WTC11 (cell line): Measurements from ENCODE around the gene OSBPL9.

Experiments
- EMX1 ChIP-seq: fragments of 250-450 bp; sonication (Bioruptor Pico); IDR thresholded peaks from 2 replicates; pipeline ENCODE4 v1.8.0; 2021; ENCODE audit warnings: mild to moderate bottlenecking
- TEAD4 ChIP-seq: sonication (generic); formaldehyde crosslinking; IDR thresholded peaks from 2 replicates; pipeline ENCODE4 v1.8.0; 2022; ENCODE audit warnings: mild to moderate bottlenecking, missing genetic modification reagents
- TF ChIP-seq, protein P1 (sequence below): sonication (generic); formaldehyde crosslinking; IDR thresholded peaks from 2 replicates; pipeline ENCODE4 v1.8.1; 2023; ENCODE audit warnings: mild to moderate bottlenecking, moderate library complexity, missing genetic modification reagents

DNA sequence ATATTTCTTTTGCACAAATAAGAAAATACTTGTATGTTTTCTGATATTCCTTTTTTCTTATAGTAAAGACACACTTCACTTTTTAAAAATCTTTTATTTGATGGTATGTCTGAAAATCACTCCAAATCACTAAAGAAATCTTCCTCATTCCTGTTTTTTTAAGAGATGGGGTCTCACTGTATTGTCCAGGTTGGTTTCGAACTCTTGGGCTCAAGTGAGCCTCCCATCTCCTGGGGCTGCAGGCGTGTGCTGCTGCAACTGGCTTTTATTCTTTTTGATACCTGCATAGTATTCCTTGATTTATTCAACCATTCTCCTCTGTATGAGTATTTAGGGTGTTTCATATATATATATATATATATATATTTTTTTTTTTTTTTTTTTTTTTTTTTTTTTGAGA, 88.1 kb downstream of the OSBPL9 start:
- no peak for TF ChIP-seq TEAD4 (CRISPR knock-in tag)
- TF ChIP-seq EMX1 (CRISPR knock-in tag), result no peak
- TF ChIP-seq, protein P1, sequence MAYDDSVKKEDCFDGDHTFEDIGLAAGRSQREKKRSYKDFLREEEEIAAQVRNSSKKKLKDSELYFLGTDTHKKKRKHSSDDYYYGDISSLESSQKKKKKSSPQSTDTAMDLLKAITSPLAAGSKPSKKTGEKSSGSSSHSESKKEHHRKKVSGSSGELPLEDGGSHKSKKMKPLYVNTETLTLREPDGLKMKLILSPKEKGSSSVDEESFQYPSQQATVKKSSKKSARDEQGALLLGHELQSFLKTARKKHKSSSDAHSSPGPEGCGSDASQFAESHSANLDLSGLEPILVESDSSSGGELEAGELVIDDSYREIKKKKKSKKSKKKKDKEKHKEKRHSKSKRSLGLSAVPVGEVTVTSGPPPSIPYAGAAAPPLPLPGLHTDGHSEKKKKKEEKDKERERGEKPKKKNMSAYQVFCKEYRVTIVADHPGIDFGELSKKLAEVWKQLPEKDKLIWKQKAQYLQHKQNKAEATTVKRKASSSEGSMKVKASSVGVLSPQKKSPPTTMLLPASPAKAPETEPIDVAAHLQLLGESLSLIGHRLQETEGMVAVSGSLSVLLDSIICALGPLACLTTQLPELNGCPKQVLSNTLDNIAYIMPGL (CRISPR knock-in tag), result no peak
